NCI-H2227 (cell line): ENCODE results near the gene ADAMTSL3.
"Not testable (repeated sequence)": the region's sequence is repeated elsewhere in the genome, so short reads cannot be mapped to it uniquely, and the experiment has no call there.

Experiments used
- DNase-seq: peaks from one replicate; lab custom pipeline; 2025; ENCODE audit not compliant: unreplicated experiment; lab: John Stamatoyannopoulos, UW

Gene ADAMTSL3

DNA sequence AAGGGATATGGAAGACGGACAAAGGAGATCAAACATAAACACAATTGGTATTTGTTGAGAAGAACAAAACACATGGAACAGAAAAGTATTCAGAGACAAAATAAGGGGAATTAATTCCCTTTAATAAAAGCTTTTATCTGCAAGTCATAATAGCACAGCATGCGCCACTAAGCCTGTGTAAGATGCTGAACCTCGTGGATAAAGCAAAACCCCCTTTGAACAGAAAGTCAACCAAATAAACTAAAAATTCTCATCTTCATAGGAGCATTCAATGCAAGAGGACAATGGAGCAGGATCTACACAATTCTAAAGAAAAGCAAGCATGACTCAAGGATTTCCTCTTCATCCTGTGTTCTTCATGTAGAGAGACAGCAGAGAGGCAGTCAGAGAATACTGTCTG lies 307.4 kb downstream of the ADAMTSL3 start:
- DNase-seq, result no peak

DNA sequence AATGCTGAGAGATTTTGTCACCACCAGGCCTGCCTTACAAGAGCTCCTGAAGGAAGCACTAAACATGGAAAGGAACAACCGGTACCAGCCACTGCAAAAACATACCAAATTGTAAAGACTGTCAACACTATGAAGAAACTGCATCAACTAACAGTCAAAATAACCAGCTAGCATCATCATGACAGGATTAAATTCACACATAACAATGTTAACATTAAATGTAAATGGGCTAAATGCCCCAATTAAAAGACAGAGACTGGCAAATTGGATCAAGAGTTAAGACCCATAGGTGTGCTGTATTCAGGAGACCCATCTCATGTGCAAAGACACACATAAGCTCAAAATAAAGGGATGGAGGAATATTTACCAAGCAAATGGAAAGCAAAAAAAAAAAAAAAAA lies 311.0 kb downstream of the ADAMTSL3 start:
- DNase-seq, result not testable (repeated sequence)

- DNase-seq, result no peak
These were observed 316.5 kb downstream of the ADAMTSL3 start for GRCh38 chr15:83970295-83970890.

DNA sequence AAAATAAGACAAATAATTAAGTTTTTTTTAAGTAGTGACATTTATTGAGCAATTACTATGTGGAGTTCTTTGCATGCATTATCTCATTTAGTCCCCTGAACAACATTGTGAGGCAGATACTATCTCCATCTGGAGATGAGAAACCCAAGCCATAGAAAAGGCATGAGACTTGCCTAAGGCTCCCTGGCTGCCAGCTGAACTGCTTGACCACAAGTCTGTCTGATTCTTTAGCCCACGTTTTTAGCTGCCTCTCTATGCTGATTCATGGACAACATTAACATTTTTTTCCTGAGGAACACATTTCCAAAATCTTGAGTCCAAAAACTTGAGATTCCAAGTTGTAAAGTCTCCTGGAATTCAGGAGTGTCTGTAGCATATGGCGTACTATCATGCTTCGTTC lies 318.1 kb downstream of the ADAMTSL3 start:
- DNase-seq, result no peak

DNA sequence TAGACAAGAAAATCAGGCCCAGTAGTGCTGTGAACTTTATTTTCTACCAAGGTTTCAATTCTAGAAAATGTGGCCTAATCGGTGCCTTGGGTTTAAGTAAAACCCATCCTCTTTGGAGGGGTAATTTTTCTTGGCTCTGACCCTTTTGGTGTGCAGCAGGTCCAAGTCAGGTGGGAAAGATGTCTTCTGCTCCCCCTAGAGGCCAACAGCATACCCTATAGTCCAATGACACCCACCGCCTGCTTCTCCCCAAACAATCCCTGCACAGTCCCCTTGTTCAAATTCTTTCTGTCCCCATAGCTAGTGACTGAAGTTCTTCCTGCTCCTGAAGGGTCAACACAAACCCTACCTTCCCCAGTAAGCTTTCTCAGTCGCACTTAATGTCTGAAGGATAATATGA lies 319.9 kb downstream of the ADAMTSL3 start:
- DNase-seq, result no peak

- DNase-seq, result no peak
These were observed 324.1 kb downstream of the ADAMTSL3 start for GRCh38 chr15:83977992-83978391.

DNA sequence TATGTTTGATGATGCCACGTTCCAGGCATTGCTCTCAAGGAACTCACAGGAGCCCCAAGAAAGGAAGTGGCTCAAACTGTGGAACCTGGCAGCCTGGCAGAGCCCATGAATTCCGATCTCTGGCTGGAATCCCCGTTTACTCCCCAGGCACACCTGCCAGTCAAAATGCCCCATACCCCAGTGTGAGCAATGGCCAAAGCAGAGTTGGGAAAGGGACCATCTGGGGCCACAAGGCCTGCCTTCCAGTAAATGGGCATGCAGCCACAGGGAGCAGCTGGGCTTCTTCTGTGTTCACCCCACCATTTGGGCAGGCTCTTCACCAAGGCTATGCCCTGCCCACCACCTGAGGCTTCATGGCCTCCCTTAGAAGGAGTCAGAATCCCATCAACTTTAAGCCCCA lies 324.7 kb downstream of the ADAMTSL3 start:
- no peak for DNase-seq

- DNase-seq, result no peak
These were observed 326.7 kb downstream of the ADAMTSL3 start for GRCh38 chr15:83980637-83981036.

GRCh38 chr15:83982748-83983147 lies 328.8 kb downstream of the ADAMTSL3 start:
- DNase-seq, result no peak

DNA sequence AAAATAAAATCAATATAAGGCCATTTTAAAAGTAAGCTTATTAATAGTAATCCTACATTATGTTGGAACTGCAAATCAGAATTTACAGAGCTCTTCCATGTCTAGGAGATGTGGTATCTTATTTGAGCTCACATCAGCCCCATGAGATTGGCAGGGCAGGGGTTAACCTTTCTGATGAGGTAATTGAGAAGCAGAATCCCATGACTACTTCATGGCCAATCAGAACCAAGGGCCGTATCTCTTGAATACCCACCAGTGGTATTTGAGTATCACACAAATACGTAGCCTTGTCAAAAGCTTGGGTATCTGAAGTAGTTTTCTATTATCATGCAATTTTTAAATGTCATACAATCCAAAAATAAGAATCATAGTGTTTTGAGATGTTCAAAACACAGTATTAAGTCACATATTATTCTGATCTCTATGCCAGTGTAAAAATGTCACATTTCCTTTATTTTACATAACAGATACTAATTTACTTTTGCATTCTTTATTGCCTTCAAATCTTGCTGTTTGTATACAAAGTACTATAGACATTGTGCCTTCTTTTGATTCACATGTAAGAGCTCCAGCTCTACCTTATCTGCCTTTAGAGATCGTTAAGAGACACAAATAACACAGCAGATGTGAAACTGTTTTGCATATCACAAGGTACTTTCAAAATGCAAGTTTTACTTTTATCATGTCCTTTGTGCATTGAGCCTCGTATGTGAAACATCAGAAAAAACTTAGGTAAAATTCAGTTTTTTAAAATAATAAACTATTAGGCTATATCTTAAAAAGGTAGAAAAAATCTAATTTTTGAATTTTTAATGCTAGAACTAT lies 329.9 kb downstream of the ADAMTSL3 start:
- DNase-seq, result no peak

DNA sequence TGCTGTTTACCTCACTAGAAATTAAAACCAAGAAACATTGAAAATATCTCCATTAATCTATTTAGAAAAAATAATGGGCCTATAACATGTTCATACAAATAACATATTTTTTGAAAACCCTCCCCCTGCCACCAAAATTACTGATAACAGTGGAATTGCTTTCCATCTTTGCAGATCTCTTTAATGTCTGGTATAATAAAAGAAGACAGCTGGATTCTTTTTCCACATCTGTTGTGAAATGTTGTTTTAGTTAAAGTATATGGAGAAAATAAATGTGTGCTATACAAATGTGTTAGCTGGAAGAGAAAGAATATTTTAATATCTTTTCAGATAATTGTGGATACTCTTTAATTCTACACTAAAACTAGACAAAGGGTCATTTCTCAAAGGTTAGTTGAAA lies 330.7 kb downstream of the ADAMTSL3 start:
- no peak for DNase-seq

DNA sequence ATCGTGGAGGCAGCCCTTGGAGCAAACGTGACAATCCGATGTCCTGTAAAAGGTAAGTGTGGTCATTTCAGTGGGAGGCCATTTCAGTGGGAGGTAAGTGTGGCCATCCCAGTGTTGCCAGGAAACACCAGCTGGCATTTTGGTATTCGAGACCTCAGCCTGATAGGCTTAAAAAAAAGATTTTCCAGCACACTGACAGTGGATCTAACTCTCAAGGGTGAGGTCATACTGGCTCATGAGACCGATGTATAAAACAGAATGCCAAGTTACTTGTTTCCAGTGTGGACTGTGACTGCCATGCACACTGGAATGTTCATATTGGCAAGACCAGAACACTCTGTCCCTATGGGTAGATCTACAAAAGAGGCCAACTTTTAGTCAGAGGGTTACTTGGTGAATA lies 337.2 kb downstream of the ADAMTSL3 start:
- DNase-seq, result no peak

GRCh38 chr15:83992324-83993031 lies 338.6 kb downstream of the ADAMTSL3 start:
- DNase-seq, result no peak

DNA sequence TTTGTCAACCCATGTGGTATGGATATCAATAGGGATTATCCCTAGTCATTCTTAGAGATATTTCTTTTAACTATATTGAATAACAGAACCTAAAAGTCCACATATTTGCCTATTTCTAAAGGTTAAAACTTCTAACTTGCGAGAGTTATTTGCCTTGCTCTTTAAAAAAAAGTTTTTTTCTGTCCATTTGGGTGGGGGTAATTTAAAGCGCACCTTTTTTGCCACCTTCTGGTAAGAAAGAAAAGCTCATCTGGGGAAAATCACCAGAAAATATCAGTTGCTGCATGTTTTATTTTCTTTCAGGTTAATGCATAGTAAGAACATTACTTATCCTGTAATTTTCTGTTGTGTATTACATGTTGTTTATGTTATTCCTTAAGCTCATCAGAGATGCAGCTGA lies 339.7 kb downstream of the ADAMTSL3 start:
- no peak for DNase-seq

- DNase-seq, result no peak
These were observed 344.6 kb downstream of the ADAMTSL3 start for GRCh38 chr15:83998486-83998885.

DNA sequence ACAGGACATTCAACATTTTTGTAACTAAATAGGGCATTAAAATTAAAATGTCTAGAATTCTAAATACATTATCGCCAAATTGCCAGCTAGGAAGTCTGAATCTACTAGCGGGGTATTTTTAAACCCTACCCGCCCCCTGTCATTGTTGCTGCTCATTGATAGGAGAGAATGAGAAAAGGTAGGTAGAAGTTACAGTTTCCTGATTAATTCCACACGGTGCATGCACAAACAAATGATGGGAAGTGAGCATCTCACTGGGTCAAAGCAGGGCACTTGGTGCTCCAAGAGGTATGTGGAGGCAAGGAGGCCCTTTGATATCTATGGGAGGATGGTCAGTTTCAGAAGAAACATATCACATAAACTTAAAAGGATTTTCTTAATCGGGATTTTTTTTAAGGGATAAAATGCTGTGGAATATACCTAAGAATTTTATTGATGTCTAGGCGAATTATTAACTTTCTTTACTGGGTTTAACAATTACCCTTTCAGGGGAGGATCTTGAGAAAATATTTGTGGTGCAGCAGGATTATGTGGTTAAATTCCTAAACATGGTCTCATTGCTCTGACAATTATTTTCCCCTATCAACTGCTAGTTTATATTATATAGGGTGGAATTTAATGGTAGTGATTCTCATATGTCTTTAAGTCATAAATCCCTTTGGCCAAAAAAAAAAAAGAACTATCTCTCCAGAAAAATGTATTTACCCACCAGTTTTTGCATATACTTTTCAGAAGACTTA lies 345.6 kb downstream of the ADAMTSL3 start:
- no peak for DNase-seq

- no peak for DNase-seq
These were observed 347.1 kb downstream of the ADAMTSL3 start for GRCh38 chr15:84001037-84001436.

GRCh38 chr15:84001655-84002054 lies 347.7 kb downstream of the ADAMTSL3 start:
- no peak for DNase-seq

GRCh38 chr15:84003791-84004503 lies 350.0 kb downstream of the ADAMTSL3 start:
- DNase-seq, result no peak

GRCh38 chr15:84006421-84006820 lies 352.5 kb downstream of the ADAMTSL3 start:
- no peak for DNase-seq

DNA sequence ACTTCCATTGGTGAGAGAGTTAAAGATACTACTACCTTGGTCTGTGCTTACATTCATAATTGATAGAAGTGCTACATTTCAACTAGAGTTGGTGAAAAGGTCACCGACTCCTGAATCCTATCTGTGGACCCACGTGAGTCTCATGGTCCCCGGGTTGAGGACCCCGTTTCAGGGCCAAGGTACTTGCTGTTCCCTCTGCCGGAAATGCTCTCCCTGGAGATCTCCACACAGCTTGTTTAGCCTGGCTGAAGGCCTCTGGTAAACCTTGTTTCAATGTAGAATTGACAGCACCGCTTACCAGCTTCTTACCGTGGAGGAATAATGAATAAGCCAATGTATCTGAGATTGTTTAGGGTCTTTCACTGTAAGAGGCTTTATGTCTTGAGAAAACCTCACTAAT lies 355.7 kb downstream of the ADAMTSL3 start:
- DNase-seq, result no peak
